ENCODE results near the gene SAFB. TPM values are rescaled to one million over a fixed set of nuclear protein-coding genes. Genes with fewer than 3 reads are reported as not detected.
"Not testable (repeated sequence)": the region's sequence is repeated elsewhere in the genome, so short reads cannot be mapped to it uniquely, and the experiment has no call there.

The SAFB gene
- total RNA-seq, 1 donor from 2014 or later: 127 TPM

DNA sequence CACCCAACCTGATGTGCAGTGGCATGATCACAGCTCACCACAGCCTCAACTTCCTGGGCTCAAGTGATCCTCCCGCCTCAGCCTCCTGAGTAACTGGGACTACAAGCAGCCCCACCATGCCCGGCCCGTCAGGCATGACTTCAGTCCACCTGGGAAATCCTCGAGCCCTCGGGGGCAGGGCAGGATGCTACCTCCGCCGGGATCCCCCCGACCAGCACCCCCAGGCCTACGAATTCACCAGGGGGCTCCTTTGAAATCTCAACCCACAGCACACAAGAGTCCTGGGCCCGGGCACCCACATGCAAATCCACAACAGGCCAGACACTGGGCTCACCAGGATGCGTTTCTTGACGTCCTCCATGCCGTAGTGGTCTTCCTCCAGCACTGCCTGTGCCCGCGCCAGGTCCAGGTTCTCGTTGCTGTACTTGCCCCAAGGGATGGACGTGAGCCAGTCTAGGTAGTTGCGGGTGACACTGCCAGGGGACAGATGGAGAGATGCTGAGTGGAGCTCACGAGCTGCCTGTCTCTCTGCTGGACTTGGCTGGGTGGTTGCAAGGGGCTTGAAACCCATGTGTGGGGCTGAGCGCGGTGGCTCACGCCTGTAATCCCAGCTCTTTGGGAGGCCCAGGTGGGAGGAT lies 77.7 kb downstream of the SAFB start:
- Mint-ChIP-seq H3K4me3 (no peak overlapping the region), H3K27ac (no peak overlapping the region), H3K9me3 (no peaks in the 10 kb centered on the region), H3K4me1 (ENCODE audit: unreplicated experiment) (no peaks in the 10 kb centered on the region), H3K27me3 (no peaks in the 10 kb centered on the region), H3K36me3 (peaks cover 5% of the 10 kb centered on the region)
- no peak for TF ChIP-seq CTCF (conservative IDR thresholded peaks at IDR 0.05)
- DNase-seq (ENCODE audit: extremely low spot score, unreplicated experiment): no peak

- H3K27ac Mint-ChIP-seq; H3K4me3 Mint-ChIP-seq; H3K9me3 Mint-ChIP-seq; DNase-seq (ENCODE audit: extremely low spot score, unreplicated experiment); H3K4me1 Mint-ChIP-seq (ENCODE audit: unreplicated experiment); H3K36me3 Mint-ChIP-seq; H3K27me3 Mint-ChIP-seq: not testable (repeated sequence)
Observed at GRCh38 chr19:5702053-5702410, 79.1 kb downstream of the SAFB start.

DNA sequence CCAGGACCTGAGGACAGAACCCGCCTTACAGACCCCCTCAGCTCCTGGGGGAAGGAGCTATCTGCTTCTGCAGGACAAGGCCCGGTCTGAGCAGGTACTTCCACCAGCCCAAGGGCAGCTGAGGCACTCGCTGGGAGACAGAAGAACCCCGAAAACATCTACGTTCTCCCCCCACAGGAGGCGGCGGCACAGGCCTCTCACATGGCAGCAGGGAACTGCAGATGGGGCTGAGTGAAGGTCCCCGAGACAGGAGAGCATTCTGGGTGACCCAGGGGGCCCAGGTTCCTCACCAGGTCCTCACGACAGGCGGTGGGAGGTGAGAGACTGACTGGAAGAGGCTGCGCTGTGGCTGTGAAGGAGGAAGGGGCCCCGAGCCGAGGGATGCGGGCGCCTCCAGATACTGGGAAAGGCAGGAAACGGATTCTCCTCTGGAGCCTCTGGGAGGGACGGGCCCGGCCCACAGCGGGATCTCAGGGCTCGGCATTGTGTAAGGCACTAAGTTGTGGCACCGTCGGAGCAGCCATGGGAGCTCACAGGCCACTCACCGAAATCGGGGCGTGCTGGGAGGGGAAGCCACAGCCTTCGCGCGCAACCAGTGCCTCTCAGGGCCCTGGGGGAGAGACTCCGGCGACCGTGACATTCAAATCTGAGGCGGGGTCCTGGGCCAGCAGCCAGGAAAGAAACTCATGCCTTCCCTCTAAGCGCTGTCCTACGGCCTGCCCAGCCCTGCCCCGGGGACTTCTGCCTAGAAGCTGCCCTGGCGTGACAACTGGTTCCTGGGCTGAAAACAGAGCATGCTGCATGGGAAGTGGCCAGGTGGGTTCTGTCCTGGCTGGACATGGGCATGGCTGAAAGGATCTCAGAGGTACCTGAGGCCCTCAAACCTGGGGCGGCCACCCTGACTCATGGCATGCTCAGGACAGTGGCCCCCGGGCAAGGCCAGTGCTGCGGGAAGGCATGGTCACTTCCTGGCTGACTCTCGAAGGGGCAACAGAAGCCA lies 81.2 kb downstream of the SAFB start:
- no peaks in the 10 kb centered on the region for H3K27me3 Mint-ChIP-seq
- peaks cover 5% of the 10 kb centered on the region for H3K36me3 Mint-ChIP-seq
- no peak overlapping the region for H3K4me3 Mint-ChIP-seq
- H3K9me3 Mint-ChIP-seq: no peaks in the 10 kb centered on the region
- H3K27ac Mint-ChIP-seq: no peak overlapping the region
- no peak for TF ChIP-seq CTCF (conservative IDR thresholded peaks at IDR 0.05)
- DNase-seq (ENCODE audit: extremely low spot score, unreplicated experiment): no peak
- no peaks in the 10 kb centered on the region for H3K4me1 Mint-ChIP-seq (ENCODE audit: unreplicated experiment)

DNA sequence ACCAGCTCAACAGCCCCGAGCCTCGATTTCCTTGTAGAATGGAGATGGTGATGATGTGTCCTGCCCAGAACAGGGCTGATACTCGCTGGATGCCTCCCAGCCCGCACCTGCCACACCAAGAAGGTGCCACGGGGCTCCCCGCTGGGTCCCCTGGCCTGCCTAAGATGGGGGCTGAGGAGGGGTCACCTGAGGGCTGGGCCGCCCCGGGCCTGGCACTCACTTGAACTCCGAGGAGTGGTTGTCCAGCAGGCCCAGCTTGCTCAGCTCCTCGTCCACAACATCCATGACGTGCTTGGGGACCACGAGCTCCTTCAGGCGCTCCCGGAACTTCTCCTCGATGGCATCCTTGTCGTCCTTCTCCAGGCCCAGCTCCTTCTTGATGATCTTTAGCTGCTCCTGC lies 82.7 kb downstream of the SAFB start:
- no peak for TF ChIP-seq CTCF (conservative IDR thresholded peaks at IDR 0.05)
- no peak overlapping the region for H3K27ac Mint-ChIP-seq
- H3K27me3 Mint-ChIP-seq: no peaks in the 10 kb centered on the region
- no peak for DNase-seq (ENCODE audit: extremely low spot score, unreplicated experiment)
- no peak overlapping the region for H3K4me3 Mint-ChIP-seq
- no peaks in the 10 kb centered on the region for H3K4me1 Mint-ChIP-seq (ENCODE audit: unreplicated experiment)
- no peaks in the 10 kb centered on the region for H3K9me3 Mint-ChIP-seq
- H3K36me3 Mint-ChIP-seq: peaks cover 5% of the 10 kb centered on the region

- H3K36me3 Mint-ChIP-seq: peaks cover 5% of the 10 kb centered on the region
- DNase-seq (ENCODE audit: extremely low spot score, unreplicated experiment): no peak
- no peaks in the 10 kb centered on the region for H3K9me3 Mint-ChIP-seq
- no peak for TF ChIP-seq CTCF (conservative IDR thresholded peaks at IDR 0.05)
- no peaks in the 10 kb centered on the region for H3K4me1 Mint-ChIP-seq (ENCODE audit: unreplicated experiment)
- H3K27ac Mint-ChIP-seq: no peak overlapping the region
- no peak overlapping the region for H3K4me3 Mint-ChIP-seq
- H3K27me3 Mint-ChIP-seq: no peaks in the 10 kb centered on the region
Observed at GRCh38 chr19:5706876-5707573, 84.1 kb downstream of the SAFB start.

All from type B pancreatic cell (in vitro differentiated cells).